HepG2 (cell line): Measurements from ENCODE around the gene ZNF771. TPM values are rescaled to one million over a fixed set of nuclear protein-coding genes. Genes with fewer than 3 reads are reported as not detected.
A peak's percentile ranks its signal among the peaks of the same experiment; 100 is the strongest.

Experiments used
- CREB3 ChIP-seq: sonication (generic); formaldehyde crosslinking; IDR thresholded peaks from 2 replicates; pipeline ENCODE4 v1.5.0; 2020; ENCODE audit warnings: missing genetic modification reagents
- DNMT3B ChIP-seq: conservative IDR thresholded peaks from 2 replicates; pipeline ENCODE4 v1.6.1; 2016; ENCODE audit warnings: missing biosample characterization, control low read depth
- FOXK1 ChIP-seq: sonication (generic); formaldehyde crosslinking; IDR thresholded peaks from 2 replicates; pipeline ENCODE4 v1.4.0; 2020; ENCODE audit warnings: low read depth, missing genetic modification reagents, borderline replicate concordance
- HOXA3 ChIP-seq: sonication (generic); formaldehyde crosslinking; IDR thresholded peaks from 2 replicates; pipeline ENCODE4 v1.5.0; 2020; ENCODE audit warnings: missing genetic modification reagents
- NR1H2 ChIP-seq: sonication (generic); formaldehyde crosslinking; IDR thresholded peaks from 2 replicates; pipeline ENCODE4 v1.8.1; 2022; ENCODE audit warnings: low read depth, missing genetic modification reagents, borderline replicate concordance
- PHB2 ChIP-seq: fragments of 450-650 bp; IDR thresholded peaks from 2 replicates; pipeline ENCODE4 v1.6.1; 2018; ENCODE audit not compliant: partially characterized antibody
- RXRB ChIP-seq: IDR thresholded peaks from 2 replicates; pipeline ENCODE4 v1.6.1; 2016; ENCODE audit warnings: borderline replicate concordance, missing genetic modification reagents, missing compliant biosample characterization
- SALL1 ChIP-seq: sonication (generic); formaldehyde crosslinking; IDR thresholded peaks from 2 replicates; pipeline ENCODE4 v1.8.0; 2022; ENCODE audit warnings: mild to moderate bottlenecking, missing genetic modification reagents
- THAP11 ChIP-seq: IDR thresholded peaks from 2 replicates; pipeline ENCODE4 v1.6.1; 2016; ENCODE audit warnings: missing biosample characterization, missing genetic modification reagents
- USF2 ChIP-seq, 2 experiments: sonication (generic) in 1 of 2; formaldehyde crosslinking in 1 of 2; IDR thresholded peaks; 2 replicates each; pipeline versions ENCODE4 v1.5.1 to v1.6.1; 2011 to 2020; ENCODE audit warnings: borderline replicate concordance in 1 of 2, low read depth in 1 of 2, low read length in 1 of 2, mild to moderate bottlenecking in 1 of 2, missing genetic modification reagents in 1 of 2, moderate library complexity in 1 of 2
- ZHX2 ChIP-seq, 2 experiments: sonication (generic) in 1 of 2; formaldehyde crosslinking in 1 of 2; IDR thresholded peaks; 2 replicates each; pipeline versions ENCODE4 v1.6.1 to v1.9.0; 2014 to 2022; ENCODE audit warnings: antibody characterized with exemption in 1 of 2, borderline replicate concordance in 1 of 2, inconsistent platforms in 1 of 2, low read depth in 1 of 2, missing genetic modification reagents in 1 of 2
- ZKSCAN1 ChIP-seq: fragments of 150-350 bp; IDR thresholded peaks from 2 replicates; pipeline ENCODE4 v1.6.1; 2014; ENCODE audit warnings: low read length
- ZNF33A ChIP-seq: sonication (generic); formaldehyde crosslinking; IDR thresholded peaks from 2 replicates; pipeline ENCODE4 v1.5.1; 2020; ENCODE audit warnings: missing genetic modification reagents, mild to moderate bottlenecking, moderate library complexity, borderline replicate concordance
- ZNF512B ChIP-seq: sonication (generic); formaldehyde crosslinking; IDR thresholded peaks from 2 replicates; pipeline ENCODE4 v1.5.1; 2020; ENCODE audit warnings: missing genetic modification reagents, mild to moderate bottlenecking, borderline replicate concordance
- ZNF839 ChIP-seq: sonication (generic); formaldehyde crosslinking; IDR thresholded peaks from 2 replicates; pipeline ENCODE4 v1.4.0; 2020; ENCODE audit warnings: missing genetic modification reagents, mild to moderate bottlenecking, borderline replicate concordance
- polyA plus RNA-seq, 8 experiments: library from polyadenylated mRNA; depleted of rRNA in 3 of 8; stranded (reverse) in 7 of 8; unstranded in 1 of 8; fragments of >200 nt; fragmentation: Illumina TruSeq in 4 of 8; extraction: Trizol in 4 of 8; gene quantifications; 2 replicates each; pipeline versions ENCODE4 v1.2.1 to v1.2.3, GENCODE V29; 2011 to 2016; ENCODE audit warnings: low read depth in 4 of 8, missing spikeins in 1 of 8, mixed read lengths in 1 of 8; ENCODE audit not compliant: insufficient read depth in 1 of 8
- total RNA-seq, 5 experiments: library from RNA; depleted of rRNA; stranded (reverse); fragments of >200 nt; fragmentation: Illumina TruSeq; extraction: Trizol; gene quantifications; 2 replicates each; pipeline ENCODE4 v1.2.3, GENCODE V29; 2016; ENCODE audit warnings: low read depth in 1 of 5

Gene ZNF771
- total and polyA plus RNA-seq, 2 of the 13 experiments (the other 11 are each of a cell fraction or from before 2014, with no cell fraction given): 5.0 to 11.8 TPM

- TF ChIP-seq USF2 (IDR thresholded peaks at IDR 0.05; ENCODE audit: low read depth, low read length) (no peak), USF2 (CRISPR knock-in tag; IDR thresholded peaks at IDR 0.05; ENCODE audit: borderline replicate concordance) (peak; percentile 91; the same call in 1 of the 2 replicates), HOXA3 (peak; percentile 18; the same call in 1 of the 2 replicates), ZHX2 (IDR thresholded peaks at IDR 0.05; ENCODE audit: low read depth) (0 out of 2 replicates have a peak, but pooled peaks have one; percentile 32), ZHX2 (CRISPR knock-in tag; IDR thresholded peaks at IDR 0.05; ENCODE audit: borderline replicate concordance) (no peak), FOXK1 (CRISPR knock-in tag) (no peak; the same call in 1 of the 2 replicates), DNMT3B (CRISPR knock-in tag) (no peak), CREB3 (CRISPR knock-in tag) (no peak), THAP11 (CRISPR knock-in tag) (peak; percentile 87), SALL1 (CRISPR knock-in tag) (peak; percentile 11; the same call in 1 of the 2 replicates), ZNF33A (CRISPR knock-in tag) (no peak), ZKSCAN1 (no peak), ZNF839 (CRISPR knock-in tag) (no peak), NR1H2 (CRISPR knock-in tag) (no peak), RXRB (peak; percentile 8; the same call in 1 of the 2 replicates), ZNF512B (CRISPR knock-in tag) (no peak), PHB2 (no peak)
These were observed 36.8 kb upstream of the ZNF771 start, which contains the start of gene TBC1D10B (continued) for GRCh38 chr16:30370456-30371247.
